Measurements from ENCODE around the gene SLC25A19. TPM values are rescaled to one million over a fixed set of nuclear protein-coding genes. Genes with fewer than 3 reads are reported as not detected.
A peak's percentile ranks its signal among the peaks of the same experiment; 100 is the strongest.

Gene SLC25A19
- 10.5 and 25.7 TPM in 2 replicates for total RNA-seq

DNA sequence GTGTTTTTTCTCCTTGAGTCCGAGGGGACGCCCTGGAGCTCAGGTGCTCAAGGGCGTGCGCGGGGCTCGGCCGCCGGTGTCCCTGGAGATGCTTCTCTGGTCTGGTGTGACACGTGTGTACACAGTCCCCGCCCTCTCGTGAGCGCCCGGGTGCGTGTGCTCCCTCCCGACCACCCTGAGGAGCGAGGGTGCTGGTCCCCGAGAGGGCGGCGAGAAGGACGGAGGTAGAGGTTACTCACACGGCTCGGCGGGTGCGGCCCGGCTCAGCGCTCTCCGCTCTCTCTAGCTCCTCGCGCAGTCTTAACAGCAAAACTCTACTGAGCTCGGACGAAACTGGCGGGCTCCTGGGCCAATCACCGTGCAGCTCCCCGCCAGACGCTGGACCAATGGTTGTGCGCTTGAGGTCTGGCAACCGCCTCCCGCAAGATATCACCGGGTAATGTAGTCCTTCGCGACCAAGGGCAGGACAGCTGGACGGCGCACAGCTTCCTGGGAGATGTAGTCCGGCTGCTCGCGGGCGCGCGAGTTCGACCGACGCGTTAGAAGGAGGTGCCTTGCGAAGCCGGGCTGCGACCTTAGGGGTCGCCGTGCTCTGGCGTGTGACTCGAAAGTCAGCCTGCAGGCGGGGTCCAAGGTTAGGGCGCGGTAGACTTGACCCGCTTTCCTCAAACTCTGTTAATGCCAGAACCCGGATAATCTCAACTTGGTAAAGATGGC, at the start of gene SLC25A19:
TSS of gene SLC25A19 (minus strand) at position 319 of the 717 bp plus-strand sequence. CDS start 2,669 bp downstream, outside the sequence.
- DNase-seq (ENCODE audit: low read depth) = peak; percentile 80
- H3K4me3 ChIP-seq (ENCODE audit: low read depth, low read length) = peak within 1 kb of the TSS; percentile 98
- TF ChIP-seq, protein P1, sequence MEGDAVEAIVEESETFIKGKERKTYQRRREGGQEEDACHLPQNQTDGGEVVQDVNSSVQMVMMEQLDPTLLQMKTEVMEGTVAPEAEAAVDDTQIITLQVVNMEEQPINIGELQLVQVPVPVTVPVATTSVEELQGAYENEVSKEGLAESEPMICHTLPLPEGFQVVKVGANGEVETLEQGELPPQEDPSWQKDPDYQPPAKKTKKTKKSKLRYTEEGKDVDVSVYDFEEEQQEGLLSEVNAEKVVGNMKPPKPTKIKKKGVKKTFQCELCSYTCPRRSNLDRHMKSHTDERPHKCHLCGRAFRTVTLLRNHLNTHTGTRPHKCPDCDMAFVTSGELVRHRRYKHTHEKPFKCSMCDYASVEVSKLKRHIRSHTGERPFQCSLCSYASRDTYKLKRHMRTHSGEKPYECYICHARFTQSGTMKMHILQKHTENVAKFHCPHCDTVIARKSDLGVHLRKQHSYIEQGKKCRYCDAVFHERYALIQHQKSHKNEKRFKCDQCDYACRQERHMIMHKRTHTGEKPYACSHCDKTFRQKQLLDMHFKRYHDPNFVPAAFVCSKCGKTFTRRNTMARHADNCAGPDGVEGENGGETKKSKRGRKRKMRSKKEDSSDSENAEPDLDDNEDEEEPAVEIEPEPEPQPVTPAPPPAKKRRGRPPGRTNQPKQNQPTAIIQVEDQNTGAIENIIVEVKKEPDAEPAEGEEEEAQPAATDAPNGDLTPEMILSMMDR (conservative IDR thresholded peaks at IDR 0.05; ENCODE audit: low read depth, low read length) = no peak

- no peak for DNase-seq (ENCODE audit: low read depth)
- TF ChIP-seq, protein P1 (conservative IDR thresholded peaks at IDR 0.05; ENCODE audit: low read depth, low read length) = no peak
- H3K4me3 ChIP-seq (ENCODE audit: low read depth, low read length) = no peak overlapping the region
These were observed 49.1 kb upstream of the SLC25A19 start for GRCh38 chr17:75338335-75338734.

DNA sequence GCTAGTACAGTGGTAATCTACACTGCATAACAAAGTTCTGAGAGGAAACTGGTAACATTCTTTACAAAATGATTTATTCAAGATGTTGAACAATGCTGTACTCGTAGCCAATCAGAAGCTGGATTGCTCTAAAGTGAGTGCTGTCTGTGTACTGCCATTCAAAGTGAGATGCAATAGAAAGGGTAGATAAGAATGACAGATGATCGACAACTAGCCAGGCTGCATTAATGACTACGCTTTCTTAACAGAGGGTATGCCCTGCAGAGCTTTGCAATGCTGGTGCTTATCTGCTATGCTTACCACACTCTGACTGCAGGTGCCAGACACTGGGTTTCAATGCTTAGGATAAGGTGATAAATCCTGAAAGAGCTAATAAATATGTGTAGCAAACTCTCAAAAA, 46.1 kb upstream of the SLC25A19 start:
- no peak for DNase-seq (ENCODE audit: low read depth)
- no peak overlapping the region for H3K4me3 ChIP-seq (ENCODE audit: low read depth, low read length)
- TF ChIP-seq, protein P1 (conservative IDR thresholded peaks at IDR 0.05; ENCODE audit: low read depth, low read length) = no peak

DNA sequence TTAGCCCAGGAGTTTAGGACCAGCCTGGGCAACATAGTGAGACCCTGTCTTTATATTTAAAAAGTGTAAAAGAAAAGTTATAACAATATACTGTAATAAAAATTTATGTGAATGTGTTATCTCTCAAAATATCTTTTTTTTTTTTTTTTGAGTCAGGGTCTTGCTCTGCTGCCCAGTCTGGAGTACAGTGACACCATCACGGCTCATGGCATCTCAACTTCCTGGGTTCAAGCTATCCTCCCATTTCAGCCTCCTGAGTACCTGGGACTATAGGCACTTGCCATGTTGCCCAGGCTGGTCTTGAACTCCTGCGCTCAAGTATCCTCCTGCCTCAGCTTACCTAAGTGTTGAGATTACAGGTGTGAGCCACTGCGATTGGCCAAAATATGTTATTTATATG, 45.5 kb upstream of the SLC25A19 start:
- TF ChIP-seq, protein P1 (conservative IDR thresholded peaks at IDR 0.05; ENCODE audit: low read depth, low read length) = no peak
- no peak overlapping the region for H3K4me3 ChIP-seq (ENCODE audit: low read depth, low read length)
- DNase-seq (ENCODE audit: low read depth) = no peak

DNA sequence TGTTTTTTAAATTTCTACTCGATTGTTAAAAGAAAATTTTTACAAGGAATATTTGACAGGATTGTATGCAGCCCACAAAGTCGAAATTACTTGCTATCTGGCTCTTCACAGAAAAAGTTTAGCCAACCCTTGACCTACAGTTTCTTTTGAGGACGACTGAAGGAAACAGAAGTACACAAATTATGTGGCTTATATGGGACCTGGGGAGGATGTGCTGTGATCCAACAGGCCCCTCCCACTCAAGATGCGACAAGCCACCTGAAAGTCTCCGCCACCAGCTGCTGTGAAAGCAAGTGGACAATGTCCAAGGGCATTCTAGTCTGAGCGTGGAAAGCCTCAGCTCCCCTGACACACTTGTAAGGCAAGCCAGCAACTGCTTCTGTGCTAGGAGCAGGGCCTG, 42.4 kb upstream of the SLC25A19 start:
- H3K4me3 ChIP-seq (ENCODE audit: low read depth, low read length) = no peak overlapping the region
- DNase-seq (ENCODE audit: low read depth) = no peak
- TF ChIP-seq, protein P1 (conservative IDR thresholded peaks at IDR 0.05; ENCODE audit: low read depth, low read length) = no peak

DNA sequence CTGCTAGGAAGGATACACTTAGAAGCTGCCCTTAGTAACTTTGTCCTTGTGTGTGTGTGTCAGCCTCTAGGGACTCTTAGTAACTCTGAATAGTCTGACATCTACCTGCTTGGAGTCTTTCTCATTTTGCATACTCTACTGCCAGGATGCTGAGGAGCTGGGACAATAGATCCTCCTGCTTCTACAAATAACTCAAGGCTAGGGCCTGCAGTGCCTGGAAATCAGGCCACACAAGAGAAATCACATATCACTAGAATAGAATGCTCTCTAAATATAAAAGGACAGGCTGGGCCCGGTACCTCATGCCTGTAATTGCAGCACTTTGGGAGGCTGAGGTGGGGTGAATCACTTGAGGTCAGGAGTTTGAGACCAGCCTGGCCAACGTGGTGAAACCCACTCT, 38.5 kb upstream of the SLC25A19 start:
- no peak for DNase-seq (ENCODE audit: low read depth)
- H3K4me3 ChIP-seq (ENCODE audit: low read depth, low read length) = no peak overlapping the region
- TF ChIP-seq, protein P1 (conservative IDR thresholded peaks at IDR 0.05; ENCODE audit: low read depth, low read length) = no peak
